ENCODE results near the gene NINJ1.

DNA sequence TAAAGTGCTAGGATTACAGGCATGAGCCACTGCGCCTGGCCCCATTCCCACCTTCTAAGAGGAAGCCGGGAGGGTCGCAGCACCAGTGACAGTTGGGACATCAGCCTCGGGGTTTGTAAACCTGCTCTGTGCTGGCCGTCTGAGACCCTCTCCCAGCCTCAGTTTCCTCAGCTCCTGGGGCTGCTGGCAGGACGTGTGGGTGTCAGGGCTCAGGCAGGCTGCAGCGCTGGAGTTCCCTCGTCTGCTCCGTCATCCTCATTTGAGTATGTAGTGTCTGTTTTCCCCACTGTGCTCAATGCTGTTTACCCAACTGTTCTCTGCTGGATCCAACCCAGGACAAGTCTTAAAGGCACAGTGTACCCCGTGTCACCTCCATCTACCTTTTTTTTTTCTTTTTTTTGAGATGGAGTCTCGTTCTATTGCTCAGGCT lies 2.0 kb upstream of the NINJ1 start:
- no peak for TF ChIP-seq POLR2A (IDR thresholded peaks at IDR 0.05; ENCODE audit: low read length)
- TF ChIP-seq GATA1 (IDR thresholded peaks at IDR 0.05; ENCODE audit: low read depth, low read length) = no peak
